ENCODE measurements around the gene HTRA3. TPM values are rescaled to one million over a fixed set of nuclear protein-coding genes. Genes with fewer than 3 reads are reported as not detected.
"Not testable (repeated sequence)": the region's sequence is repeated elsewhere in the genome, so short reads cannot be mapped to it uniquely, and the experiment has no call there.

HTRA3 gene
- total RNA-seq, 4 donors from 2014 or later, result 56.1 to 82.2 (median 67.2) TPM

DNA sequence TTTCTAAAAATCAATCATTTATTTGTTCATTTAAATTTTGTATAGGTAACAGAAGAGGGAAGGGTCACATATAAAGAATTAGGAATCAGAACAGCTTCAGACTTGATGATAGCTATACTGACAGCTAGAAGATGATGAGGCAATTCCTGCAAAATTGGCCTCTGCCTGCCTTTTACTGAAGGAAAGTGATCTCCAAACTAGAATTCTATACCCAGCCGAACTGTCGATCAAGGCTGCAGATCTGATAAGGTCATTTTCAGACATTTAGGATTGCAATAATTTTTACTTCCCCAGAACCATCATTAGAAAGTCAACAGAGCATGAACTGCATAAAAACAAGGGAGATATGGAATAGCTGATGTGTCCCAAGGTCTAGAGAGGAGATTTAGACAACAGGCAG is 66.3 kb downstream of the HTRA3 start:
- DNase-seq (ENCODE audit: extremely low spot score), result no peak
- Histone ChIP-seq H3K4me3 (no peak overlapping the region), H3K27ac (replicated peaks in 1 of 4) (no peak overlapping the region), H3K27me3 (no peaks in the 10 kb centered on the region), H3K36me3 (no peaks in the 10 kb centered on the region), H3K4me1 (peaks cover 19 to 26% (median 20%) of the 10 kb centered on the region in 4 donors), H3K9me3 (peaks cover 0 to 5% (median 2%) of the 10 kb centered on the region in 4 donors)
- no peak for TF ChIP-seq EP300 (IDR thresholded peaks at IDR 0.05)
- TF ChIP-seq POLR2A (IDR thresholded peaks at IDR 0.05; ENCODE audit: low read depth), result no peak
- TF ChIP-seq, protein P1, sequence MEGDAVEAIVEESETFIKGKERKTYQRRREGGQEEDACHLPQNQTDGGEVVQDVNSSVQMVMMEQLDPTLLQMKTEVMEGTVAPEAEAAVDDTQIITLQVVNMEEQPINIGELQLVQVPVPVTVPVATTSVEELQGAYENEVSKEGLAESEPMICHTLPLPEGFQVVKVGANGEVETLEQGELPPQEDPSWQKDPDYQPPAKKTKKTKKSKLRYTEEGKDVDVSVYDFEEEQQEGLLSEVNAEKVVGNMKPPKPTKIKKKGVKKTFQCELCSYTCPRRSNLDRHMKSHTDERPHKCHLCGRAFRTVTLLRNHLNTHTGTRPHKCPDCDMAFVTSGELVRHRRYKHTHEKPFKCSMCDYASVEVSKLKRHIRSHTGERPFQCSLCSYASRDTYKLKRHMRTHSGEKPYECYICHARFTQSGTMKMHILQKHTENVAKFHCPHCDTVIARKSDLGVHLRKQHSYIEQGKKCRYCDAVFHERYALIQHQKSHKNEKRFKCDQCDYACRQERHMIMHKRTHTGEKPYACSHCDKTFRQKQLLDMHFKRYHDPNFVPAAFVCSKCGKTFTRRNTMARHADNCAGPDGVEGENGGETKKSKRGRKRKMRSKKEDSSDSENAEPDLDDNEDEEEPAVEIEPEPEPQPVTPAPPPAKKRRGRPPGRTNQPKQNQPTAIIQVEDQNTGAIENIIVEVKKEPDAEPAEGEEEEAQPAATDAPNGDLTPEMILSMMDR (IDR thresholded peaks at IDR 0.05), result no peak
- no peak for TF ChIP-seq POLR2AphosphoS5 (IDR thresholded peaks at IDR 0.05)
- 97% methylated on average over 2 of the region's 2 CpGs for whole genome bisulfite sequencing
- intact Hi-C loops (cut with DNase I), result no loop called here

DNA sequence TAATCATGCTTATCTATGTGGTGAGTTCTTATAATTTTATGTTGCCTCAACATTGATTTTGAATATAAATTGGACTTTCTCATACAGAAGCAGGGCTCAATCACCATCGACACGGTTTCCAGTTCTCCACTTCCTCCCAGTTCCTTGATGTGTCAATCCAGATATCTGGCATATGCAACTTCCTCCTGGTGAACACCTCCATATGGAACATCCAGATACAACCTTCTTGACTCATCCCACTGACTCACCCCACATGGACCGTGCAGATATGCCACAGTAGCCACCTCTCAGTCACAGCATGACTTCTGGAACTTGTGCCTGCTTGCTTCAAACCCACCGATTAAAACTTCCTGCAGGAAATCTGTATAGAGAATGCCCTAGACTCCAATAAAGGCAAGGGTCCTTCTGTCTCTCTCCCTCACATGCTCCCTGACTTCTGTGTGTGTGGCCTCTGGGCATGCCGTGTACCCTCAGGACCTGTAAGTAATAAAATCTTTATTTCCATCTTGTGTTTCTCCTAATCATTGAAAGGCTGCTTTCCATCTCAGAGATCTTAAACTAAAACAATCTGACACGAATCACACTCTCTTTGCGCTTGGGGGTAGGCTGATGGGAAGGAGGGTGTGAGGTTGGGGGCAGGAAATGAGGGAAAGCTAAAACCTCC is 67.0 kb downstream of the HTRA3 start:
- intact Hi-C loops (cut with DNase I), result no loop called here
- 83% methylated on average over 7 of the region's 7 CpGs for WGBS
- DNase-seq (ENCODE audit: extremely low spot score), result no peak

DNA sequence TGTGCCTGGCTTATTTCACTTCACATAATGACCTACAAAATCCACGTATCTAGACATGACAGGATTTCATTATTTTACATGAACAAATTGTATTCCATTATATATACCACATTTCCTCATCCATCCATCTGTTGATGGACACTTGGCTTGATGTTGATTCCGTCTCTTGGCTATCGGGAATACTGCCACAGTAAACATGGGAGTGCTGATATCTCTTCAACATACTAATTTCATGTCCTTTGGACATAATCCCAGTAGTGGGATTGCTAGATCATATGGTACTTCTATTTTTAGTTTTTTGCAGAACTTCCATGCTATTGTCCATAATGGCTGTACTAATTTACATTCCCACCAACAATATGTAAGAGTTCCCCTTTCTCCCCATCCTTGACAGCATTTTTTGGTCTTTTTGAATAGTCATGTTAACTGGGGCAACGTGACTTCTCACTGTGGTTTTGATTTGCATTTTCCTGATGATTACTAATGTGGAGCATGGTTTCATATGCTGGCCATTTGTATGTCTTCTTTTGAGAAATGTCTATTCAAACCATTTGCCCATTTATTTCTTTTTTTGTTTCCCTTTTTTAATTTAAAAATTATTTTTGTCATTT is 68.9 kb downstream of the HTRA3 start:
- intact Hi-C loops (cut with DNase I), result no loop called here
- 74% methylated on average over 4 of the region's 4 CpGs for WGBS
- H3K4me1 ChIP-seq, result peaks cover 30 to 37% (median 33%) of the 10 kb centered on the region in 4 donors
- no peak for TF ChIP-seq POLR2A (IDR thresholded peaks at IDR 0.05; ENCODE audit: low read depth)
- no peak for TF ChIP-seq EP300 (IDR thresholded peaks at IDR 0.05)
- TF ChIP-seq POLR2AphosphoS5 (IDR thresholded peaks at IDR 0.05), result no peak
- TF ChIP-seq, protein P1 (IDR thresholded peaks at IDR 0.05), result no peak
- no peaks in the 10 kb centered on the region for H3K27me3 ChIP-seq
- H3K9me3 ChIP-seq, result peaks cover 0 to 5% (median 2%) of the 10 kb centered on the region in 4 donors
- no peaks in the 10 kb centered on the region for H3K36me3 ChIP-seq
- H3K27ac ChIP-seq (replicated peaks in 1 of 4), result no peak overlapping the region
- no peak overlapping the region for H3K4me3 ChIP-seq
- no peak for DNase-seq (ENCODE audit: extremely low spot score)

More for the DNA sequence above, 67.0 kb downstream of the HTRA3 start:
- Histone ChIP-seq H3K4me1 (peaks cover 19 to 26% (median 20%) of the 10 kb centered on the region in 4 donors), H3K27me3 (no peaks in the 10 kb centered on the region), H3K36me3 (no peaks in the 10 kb centered on the region), H3K27ac (replicated peaks in 1 of 4) (no peak overlapping the region), H3K9me3 (peaks cover 0 to 5% (median 2%) of the 10 kb centered on the region in 4 donors), H3K4me3 (no peak overlapping the region)
- TF ChIP-seq, protein P1 (IDR thresholded peaks at IDR 0.05), result no peak
- no peak for TF ChIP-seq POLR2A (IDR thresholded peaks at IDR 0.05; ENCODE audit: low read depth)
- no peak for TF ChIP-seq EP300 (IDR thresholded peaks at IDR 0.05)
- TF ChIP-seq POLR2AphosphoS5 (IDR thresholded peaks at IDR 0.05), result no peak

DNA sequence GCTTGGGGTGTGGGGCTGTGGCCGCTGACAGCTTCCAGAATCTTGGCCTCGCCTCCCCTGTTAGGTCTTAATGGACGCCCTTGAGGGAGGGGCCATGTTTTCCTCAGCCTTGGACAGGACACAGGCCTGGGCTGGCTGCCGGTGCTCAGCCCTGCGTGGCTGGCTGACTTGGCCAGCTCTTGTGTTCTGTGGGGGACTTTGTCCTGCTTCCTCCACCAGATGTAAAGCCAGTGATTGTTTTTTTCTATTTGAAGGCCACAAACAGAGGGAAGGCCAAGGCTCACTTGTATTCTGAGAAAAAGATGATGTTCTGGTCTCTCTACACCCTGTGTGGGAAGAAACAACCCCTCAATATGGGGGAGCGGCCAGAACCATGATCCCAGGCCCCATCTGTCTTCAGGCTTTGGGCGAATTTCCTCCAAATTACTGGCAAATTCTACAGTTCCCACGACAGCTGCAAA is 71.3 kb downstream of the HTRA3 start:
- H3K4me3 ChIP-seq, result no peak overlapping the region
- H3K9me3 ChIP-seq, result peaks cover 0 to 3% (median 0%) of the 10 kb centered on the region in 4 donors
- DNase-seq (ENCODE audit: extremely low spot score), result no peak
- H3K36me3 ChIP-seq, result no peaks in the 10 kb centered on the region
- no peaks in the 10 kb centered on the region for H3K27me3 ChIP-seq
- TF ChIP-seq POLR2AphosphoS5 (IDR thresholded peaks at IDR 0.05), result peak; percentile 31 to 81
- TF ChIP-seq, protein P1 (IDR thresholded peaks at IDR 0.05), result no peak
- WGBS, result 56% methylated on average over 5 of the region's 8 CpGs
- H3K4me1 ChIP-seq, result peaks cover 30 to 45% (median 38%) of the 10 kb centered on the region in 4 donors
- H3K27ac ChIP-seq (replicated peaks in 1 of 4), result peak overlapping the region; percentile 67 to 72 (median 69)
- intact Hi-C loops (cut with DNase I), result no loop called here

DNA sequence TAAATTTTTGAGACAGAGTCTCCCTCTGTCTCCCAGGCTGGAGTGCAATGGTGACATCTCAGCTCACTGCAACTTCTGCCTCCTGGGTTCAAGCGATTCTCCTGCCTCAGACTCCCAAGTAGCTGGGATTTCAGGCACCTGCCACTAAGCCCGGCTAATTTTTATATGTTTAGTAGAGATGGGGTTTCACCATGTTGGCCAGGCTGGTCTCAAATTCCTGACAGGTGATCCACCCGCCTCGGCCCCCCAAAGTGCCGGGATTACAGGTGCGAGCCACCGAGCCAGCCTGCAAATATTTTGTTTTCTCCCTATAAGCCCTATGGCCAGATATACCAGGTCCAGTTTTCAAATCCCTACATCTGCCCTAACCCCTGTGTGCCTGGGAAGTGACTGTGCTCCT is 71.7 kb downstream of the HTRA3 start:
- H3K27me3 ChIP-seq; H3K36me3 ChIP-seq; intact Hi-C loops (cut with DNase I); DNase-seq (ENCODE audit: extremely low spot score); H3K4me3 ChIP-seq; H3K9me3 ChIP-seq: not testable (repeated sequence)
- Histone ChIP-seq H3K4me1 (peaks cover 30 to 45% (median 38%) of the 10 kb centered on the region in 4 donors), H3K27ac (replicated peaks in 1 of 4) (peak overlapping the region; percentile 67 to 72 (median 69))
- 84% methylated on average over 7 of the region's 7 CpGs for WGBS

All from esophagus muscularis mucosa (tissue), 4 donors.